Endothelial cell of hepatic sinusoid (primary cell): Measurements from ENCODE around the gene KIF1B.

Experiments used
- in situ Hi-C: cut with HindIII; loops from 2 replicates; pipeline ENCODE4 v1.10.0; 2017; ENCODE audit warnings: low sequenced_read_pairs

The KIF1B gene

DNA sequence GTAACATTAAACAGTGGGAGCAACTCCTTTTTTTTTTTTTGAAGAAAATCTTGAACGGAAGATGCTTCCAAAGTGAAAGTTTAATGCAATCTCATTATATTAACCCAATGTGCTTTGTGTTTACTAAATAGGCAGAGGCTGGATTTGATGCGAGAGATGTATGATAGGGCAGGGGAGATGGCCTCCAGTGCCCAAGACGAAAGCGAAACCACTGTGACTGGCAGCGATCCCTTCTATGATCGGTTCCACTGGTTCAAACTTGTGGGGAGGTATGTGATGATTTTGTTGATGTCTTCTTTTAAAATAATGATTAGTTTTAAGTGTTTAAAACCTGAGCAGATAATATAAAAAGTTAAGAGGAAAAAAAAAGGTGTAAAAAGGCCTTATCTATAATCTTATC, 114.3 kb downstream of the KIF1B start:
- in situ Hi-C loops = no loop called here

GRCh38 chr1:10325521-10325920, 115.2 kb downstream of the KIF1B start:
- in situ Hi-C loops = no loop called here

- in situ Hi-C loops = no loop called here
Observed at GRCh38 chr1:10326251-10326650, 115.9 kb downstream of the KIF1B start.

DNA sequence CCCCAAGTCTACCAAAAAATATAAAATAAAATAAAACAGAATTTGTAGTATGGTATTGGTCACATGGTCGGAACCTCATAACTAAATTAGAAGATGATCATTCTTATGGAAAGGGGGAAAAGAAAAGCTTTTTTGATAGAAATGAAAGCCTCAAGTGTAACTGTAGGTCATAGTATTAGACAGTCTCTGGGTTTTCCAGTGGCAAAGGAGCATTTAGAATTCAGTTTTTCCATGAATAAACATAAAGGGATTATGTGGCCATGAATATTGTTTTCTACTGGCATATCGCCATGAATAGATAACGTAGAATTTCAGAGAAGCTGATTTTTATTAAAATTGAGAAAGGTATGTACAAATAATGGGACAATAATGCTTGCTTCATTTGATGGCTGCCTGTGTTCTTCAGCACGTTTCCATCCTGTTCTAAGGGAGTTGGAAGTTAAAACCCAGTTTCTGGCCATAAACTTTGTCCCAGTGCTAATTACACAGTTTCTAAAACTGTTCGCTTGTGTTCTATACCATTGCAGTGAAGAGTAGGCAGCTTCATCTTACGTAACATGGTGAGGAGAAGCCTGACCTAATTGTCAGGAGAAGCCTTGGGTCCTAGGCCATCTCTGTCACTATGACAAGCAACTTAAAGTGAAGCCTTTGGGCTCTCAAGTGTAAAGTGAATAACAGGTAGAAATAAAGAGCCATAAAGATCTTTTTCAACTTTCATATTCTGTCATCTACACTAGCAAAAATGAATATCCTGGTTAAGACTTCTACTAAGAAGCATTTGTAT, 118.0 kb downstream of the KIF1B start:
- in situ Hi-C loops = no loop called here

GRCh38 chr1:10337436-10337835, 127.1 kb downstream of the KIF1B start:
- in situ Hi-C loops = no loop called here

GRCh38 chr1:10338047-10338446, 127.7 kb downstream of the KIF1B start:
- in situ Hi-C loops = no loop called here

- in situ Hi-C loops = no loop called here
Observed at GRCh38 chr1:10338611-10339010, 128.2 kb downstream of the KIF1B start.

GRCh38 chr1:10339036-10339567, 128.7 kb downstream of the KIF1B start:
- in situ Hi-C loops = no loop called here

DNA sequence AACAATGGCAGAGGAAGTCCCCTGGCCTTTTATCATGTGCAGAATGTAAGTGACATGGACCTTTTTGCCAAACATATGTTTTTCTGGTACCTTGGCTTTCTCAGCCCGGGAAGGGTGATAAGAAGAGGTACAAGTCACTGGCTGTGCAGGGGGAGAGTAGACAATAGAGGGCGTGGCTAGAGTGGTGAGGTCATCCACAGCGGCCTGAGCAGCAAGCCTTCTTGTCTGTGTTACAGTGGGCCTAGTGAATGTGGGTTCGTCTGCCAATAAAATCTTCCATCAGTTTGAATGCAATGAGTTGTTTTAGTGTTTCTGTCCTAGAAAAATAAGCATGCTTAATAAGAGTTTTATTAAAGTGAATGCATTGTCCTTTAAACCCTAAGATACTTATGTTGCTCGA, 129.4 kb downstream of the KIF1B start:
- in situ Hi-C loops = no loop called here

DNA sequence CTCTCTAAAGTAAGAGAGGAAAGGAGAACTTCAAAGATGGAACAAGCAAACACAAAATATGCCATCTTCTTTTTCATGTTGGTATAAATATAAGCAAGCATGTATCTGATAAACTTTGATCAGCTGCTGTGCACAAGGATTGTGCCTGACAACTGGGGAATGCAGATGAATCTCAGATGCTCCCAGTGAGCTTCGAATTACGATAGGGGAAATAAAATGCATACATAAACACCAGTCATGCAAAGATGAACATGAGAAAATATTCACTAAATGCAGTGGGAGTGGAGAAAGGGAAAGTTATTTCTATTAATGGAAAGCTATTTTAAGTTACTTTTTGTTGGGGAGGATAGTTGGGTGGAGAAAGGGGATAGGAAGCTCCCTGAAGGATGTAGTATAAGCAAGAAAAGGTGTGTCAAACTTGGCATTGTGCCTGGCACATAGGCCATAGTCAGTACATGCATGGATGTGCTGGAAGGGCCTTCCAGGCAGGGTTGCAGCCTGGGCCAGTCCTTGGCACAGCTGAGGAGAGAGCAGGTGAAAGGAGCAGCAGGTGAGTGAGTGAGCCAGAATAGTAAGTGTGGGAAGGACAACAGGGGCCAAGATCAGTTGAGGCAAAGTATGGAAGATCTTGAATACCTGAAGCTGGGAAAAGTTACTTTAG, 130.7 kb downstream of the KIF1B start:
- in situ Hi-C loops = no loop called here

GRCh38 chr1:10347109-10347508, 136.7 kb downstream of the KIF1B start:
- in situ Hi-C loops = no loop called here

DNA sequence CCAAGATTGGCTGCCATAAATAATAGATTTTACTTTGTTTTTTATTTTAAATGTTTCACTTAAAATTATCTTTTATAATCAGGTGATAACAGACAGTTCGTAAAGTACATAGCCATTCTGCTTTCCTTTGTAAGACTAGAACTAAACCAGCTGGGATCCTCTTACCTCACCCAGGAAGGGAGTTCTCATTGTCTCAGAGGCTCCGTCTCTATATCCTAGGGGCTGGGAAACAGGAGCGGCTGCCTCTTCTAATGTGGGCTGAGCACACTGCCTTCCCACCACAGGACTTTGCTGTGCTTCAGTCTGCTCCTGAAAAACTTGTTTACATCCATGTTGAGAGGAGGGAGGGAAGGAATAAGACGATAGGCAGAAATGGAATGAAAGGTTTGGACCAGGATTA, 142.9 kb downstream of the KIF1B start:
- in situ Hi-C loops = no loop called here

GRCh38 chr1:10353693-10354092, 143.3 kb downstream of the KIF1B start:
- in situ Hi-C loops = no loop called here

DNA sequence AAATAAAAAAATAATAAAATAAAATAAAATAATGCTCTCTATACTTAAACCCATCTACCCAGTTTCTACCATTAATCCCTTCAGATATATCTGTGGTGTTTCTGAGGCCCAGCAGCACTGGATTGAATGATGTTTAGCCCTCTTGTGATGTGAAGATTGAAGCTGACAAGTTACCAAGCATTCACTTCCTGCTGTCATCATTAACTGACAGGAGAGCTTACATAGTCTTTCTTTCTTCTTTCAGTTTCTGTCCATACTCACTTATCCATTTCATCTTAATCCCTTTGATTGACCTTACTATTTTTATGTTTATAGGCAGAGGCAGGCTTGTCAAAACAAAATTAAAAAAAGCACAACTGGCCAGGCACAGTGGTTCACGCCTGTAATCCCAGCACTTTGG, 149.7 kb downstream of the KIF1B start:
- in situ Hi-C loops = no loop called here

DNA sequence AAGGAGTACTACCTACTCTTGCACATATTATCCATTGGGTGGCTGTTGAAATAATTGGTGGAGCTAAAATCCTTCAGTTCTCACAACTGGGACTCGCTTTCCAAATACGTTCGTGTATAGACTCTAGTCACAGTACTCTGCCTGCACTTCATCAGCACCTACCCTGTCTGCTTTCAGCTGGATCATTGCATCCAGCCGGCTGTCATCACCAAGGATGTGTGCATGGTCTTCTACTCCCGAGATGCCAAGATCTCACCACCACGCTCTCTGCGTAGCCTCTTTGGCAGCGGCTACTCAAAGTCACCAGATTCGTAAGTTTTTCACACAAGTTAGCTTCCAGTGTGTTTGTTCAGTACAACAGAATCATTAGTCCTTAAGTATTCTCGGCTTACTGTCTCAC, 151.1 kb downstream of the KIF1B start:
- in situ Hi-C loops = no loop called here

DNA sequence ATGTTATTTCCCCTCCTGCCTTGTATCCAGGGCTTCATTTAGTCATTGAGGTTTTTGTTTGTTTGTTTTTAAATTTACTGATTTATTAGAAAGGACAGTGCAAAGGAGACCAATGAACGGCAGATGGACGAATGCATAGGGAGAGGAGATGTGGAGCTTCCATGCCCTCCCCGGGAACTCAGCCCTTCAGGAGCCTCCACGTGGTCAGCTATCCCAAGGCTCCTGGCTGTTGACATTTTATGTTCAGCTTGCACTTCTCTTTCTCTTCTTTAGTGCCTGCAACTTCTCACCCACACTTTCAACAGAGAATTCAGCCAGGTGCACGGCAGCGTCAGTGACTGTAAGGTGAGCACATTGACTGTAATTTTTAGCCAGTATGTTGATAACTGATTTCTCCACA, 157.8 kb downstream of the KIF1B start:
- in situ Hi-C loops = loop anchor here (5.0 kb wide), 2 partner anchors 36 to 89 kb away; no protein-coding TSS in a partner anchor

GRCh38 chr1:10374442-10374860, 164.1 kb downstream of the KIF1B start:
- in situ Hi-C loops = no loop called here

GRCh38 chr1:10377365-10378029, 167.1 kb downstream of the KIF1B start:
- in situ Hi-C loops = loop anchor here (5.0 kb wide), 1 partner anchor 50 kb away; no protein-coding TSS in a partner anchor

DNA sequence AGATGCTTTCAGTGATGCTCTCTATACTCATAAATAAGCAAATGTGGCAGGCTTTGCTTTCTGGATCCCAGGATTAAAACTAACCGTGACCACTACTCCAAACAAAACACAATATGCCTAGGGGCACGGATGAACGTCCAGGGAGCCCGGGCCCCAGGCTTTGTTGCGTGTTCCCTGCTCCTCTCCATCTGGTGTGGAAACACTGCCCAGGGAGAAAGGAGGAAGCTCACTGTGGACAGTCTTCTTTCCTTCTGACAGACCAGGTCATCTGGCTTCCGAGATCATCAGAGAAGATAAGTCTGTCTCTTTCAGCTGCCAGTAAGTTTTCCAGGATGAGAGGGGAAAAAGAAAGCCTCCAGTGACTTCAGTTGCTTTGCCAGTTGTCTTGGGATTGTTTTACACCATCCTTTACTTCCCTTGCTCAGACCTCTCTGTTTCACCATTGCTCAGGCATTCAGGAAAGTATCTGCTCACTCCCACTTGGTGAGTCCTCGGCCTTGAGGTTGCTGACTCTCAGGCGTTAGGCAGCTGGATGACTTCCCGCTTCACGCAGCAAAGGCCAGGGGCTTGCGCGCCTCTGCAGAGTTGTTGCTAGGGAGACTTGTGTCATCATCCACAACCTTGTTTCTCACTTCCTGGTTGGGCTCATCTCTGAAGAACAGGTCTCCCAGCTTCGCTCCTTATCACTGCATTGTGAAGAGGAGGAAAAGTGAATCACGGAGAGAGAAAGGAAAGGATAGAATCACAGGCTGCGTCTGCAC, 167.9 kb downstream of the KIF1B start:
- in situ Hi-C loops = loop anchor here (5.0 kb wide), 1 partner anchor 49 kb away; no protein-coding TSS in a partner anchor

DNA sequence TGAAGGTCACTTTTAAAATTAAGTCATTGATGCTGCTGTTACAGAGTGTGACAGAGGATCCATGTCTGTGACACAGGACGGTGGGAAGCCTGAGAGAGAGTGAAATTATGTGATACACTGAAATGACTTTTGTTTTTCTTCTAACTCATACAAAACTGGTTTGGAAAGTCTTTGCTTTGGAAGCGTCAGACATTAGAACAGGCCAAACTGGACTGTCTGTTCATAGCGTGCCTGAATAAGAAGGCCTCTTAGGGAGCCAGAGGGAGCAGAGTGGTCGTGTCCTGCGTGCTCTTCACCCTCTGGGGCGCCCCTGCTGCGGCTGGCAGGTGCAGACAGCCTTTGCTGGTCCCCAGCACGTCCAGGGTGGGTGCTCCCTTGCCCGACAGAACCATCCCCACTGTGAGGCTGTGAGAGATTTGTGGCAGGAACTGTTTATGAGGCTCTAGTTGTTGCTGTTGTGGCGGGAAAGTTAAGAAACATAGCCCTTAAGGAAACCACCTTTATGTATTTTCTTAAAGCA, 168.8 kb downstream of the KIF1B start:
- in situ Hi-C loops = loop anchor here (5.0 kb wide), 1 partner anchor 48 kb away; no protein-coding TSS in a partner anchor
